Dermis microvascular lymphatic vessel endothelial cell (primary cell): ENCODE measurements around the gene ZFYVE19. TPM values are rescaled to one million over a fixed set of nuclear protein-coding genes. Genes with fewer than 3 reads are reported as not detected.

Experiments used
- DNase-seq, 2 donors: peaks; one replicate each; pipeline versions ENCODE4 v3.0.0 to v3.0.0-alpha.2; 2010; ENCODE audit warnings: low read depth in 2 of 2
- total RNA-seq: library from RNA; depleted of rRNA; stranded (reverse); fragments of >200 nt; gene quantifications from 2 replicates; pipeline ENCODE4 v1.2.1, GENCODE V29; 2014

The ZFYVE19 gene
- total RNA-seq, 1 donor from 2014 or later, result 20.7 TPM

GRCh38 chr15:40812721-40813425 is 6.0 kb downstream of the ZFYVE19 start:
- DNase-seq, result no peak

GRCh38 chr15:40815042-40815698 is 8.3 kb downstream of the ZFYVE19 start:
- DNase-seq, result no peak

GRCh38 chr15:40819048-40819447 is 12.2 kb downstream of the ZFYVE19 start:
- DNase-seq, result no peak

- no peak for DNase-seq
Observed at GRCh38 chr15:40821195-40821594, 14.3 kb downstream of the ZFYVE19 start.

GRCh38 chr15:40823572-40824343 is 16.9 kb downstream of the ZFYVE19 start:
- DNase-seq, result no peak

- DNase-seq, result no peak
Observed at GRCh38 chr15:40825661-40826422, 19.0 kb downstream of the ZFYVE19 start.

GRCh38 chr15:40826423-40827075 is 19.7 kb downstream of the ZFYVE19 start:
- no peak for DNase-seq

- DNase-seq, result no peak
Observed at GRCh38 chr15:40828447-40829036, 21.7 kb downstream of the ZFYVE19 start, which contains the start of gene PPP1R14D. PPP1R14D (minus strand) TSS chr15:40828708; CDS start chr15:40828641, 67 bp downstream.

- DNase-seq, result no peak
Observed at GRCh38 chr15:40829115-40829514, 22.2 kb downstream of the ZFYVE19 start.

GRCh38 chr15:40830884-40831283 is 24.0 kb downstream of the ZFYVE19 start:
- peak in 1 of 2 donors; percentile 46 for DNase-seq

GRCh38 chr15:40831861-40832260 is 25.0 kb downstream of the ZFYVE19 start:
- DNase-seq, result no peak

- DNase-seq, result no peak
Observed at GRCh38 chr15:40832903-40833302, 26.0 kb downstream of the ZFYVE19 start.

- no peak for DNase-seq
Observed at GRCh38 chr15:40836020-40836419, 29.1 kb downstream of the ZFYVE19 start.

GRCh38 chr15:40838756-40839155 is 31.9 kb downstream of the ZFYVE19 start:
- no peak for DNase-seq

GRCh38 chr15:40841741-40842140 is 34.9 kb downstream of the ZFYVE19 start:
- DNase-seq, result no peak

GRCh38 chr15:40843261-40843884 is 36.5 kb downstream of the ZFYVE19 start:
- no peak for DNase-seq

GRCh38 chr15:40843885-40844695 is 37.2 kb downstream of the ZFYVE19 start, which contains the start of gene SPINT1:
SPINT1 (plus strand) TSS chr15:40844048; CDS start chr15:40844555, 507 bp downstream.
- DNase-seq, result no peak

GRCh38 chr15:40844696-40845030 is 37.8 kb downstream of the ZFYVE19 start:
- DNase-seq, result peak in 1 of 2 donors; percentile 28

GRCh38 chr15:40845036-40845435 is 38.1 kb downstream of the ZFYVE19 start:
- DNase-seq, result no peak
